Measurements from ENCODE around the gene GNAQ. TPM values are rescaled to one million over a fixed set of nuclear protein-coding genes. Genes with fewer than 3 reads are reported as not detected.

GNAQ gene
- total RNA-seq, 1 donor, result 58.0 TPM

DNA sequence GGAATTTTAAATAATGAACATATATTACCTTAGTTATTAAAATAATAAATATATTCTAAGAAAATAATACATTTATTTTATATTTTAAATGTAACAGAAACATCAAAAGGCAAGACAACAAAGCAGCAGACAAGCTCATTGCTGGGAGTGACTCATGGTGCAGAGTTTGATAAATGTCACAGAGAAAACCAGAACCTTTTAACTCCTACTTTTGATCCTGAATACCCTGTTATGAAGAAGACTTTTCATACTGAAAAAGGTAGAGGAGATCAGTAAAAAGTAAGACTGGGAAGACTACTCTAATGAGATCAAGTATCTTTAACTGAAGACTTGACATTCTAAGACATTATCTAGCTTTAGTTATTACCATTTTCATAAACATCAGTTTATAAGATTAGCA is 284.4 kb downstream of the GNAQ start:
- DNase-seq (ENCODE audit: low read depth), result no peak
- TF ChIP-seq, protein P1, sequence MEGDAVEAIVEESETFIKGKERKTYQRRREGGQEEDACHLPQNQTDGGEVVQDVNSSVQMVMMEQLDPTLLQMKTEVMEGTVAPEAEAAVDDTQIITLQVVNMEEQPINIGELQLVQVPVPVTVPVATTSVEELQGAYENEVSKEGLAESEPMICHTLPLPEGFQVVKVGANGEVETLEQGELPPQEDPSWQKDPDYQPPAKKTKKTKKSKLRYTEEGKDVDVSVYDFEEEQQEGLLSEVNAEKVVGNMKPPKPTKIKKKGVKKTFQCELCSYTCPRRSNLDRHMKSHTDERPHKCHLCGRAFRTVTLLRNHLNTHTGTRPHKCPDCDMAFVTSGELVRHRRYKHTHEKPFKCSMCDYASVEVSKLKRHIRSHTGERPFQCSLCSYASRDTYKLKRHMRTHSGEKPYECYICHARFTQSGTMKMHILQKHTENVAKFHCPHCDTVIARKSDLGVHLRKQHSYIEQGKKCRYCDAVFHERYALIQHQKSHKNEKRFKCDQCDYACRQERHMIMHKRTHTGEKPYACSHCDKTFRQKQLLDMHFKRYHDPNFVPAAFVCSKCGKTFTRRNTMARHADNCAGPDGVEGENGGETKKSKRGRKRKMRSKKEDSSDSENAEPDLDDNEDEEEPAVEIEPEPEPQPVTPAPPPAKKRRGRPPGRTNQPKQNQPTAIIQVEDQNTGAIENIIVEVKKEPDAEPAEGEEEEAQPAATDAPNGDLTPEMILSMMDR (IDR thresholded peaks at IDR 0.05; ENCODE audit: insufficient read depth, low read length), result no peak
- no peak overlapping the region for H3K4me3 ChIP-seq (ENCODE audit: low read depth, low read length)

DNA sequence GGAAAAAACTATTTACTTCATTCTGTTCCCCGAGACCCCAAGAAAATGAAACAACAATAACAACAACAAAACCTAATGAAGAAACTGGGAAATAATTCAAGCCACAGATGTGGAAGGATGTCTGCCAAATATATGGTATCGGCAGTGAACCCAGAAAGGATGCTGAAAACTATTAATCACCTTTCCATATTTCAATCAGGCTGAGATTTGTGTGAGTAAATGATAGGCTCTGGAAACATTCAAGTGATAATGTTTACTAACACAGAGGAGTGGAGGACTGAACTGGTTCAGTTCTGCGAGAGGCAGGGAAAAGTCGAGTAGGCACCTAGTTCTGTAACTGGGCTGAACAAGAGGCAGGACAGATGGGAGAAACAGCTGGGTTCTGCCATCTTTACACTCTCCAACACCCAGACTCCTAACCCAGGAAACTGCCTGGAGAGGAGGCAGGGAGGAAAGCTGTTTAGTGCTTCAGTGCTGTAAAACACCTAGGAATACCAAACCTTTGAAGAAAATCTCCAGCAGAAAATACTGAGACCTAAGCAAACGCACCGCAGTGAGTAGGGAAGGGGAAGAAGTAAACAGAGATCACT is 286.7 kb downstream of the GNAQ start:
- DNase-seq (ENCODE audit: low read depth), result no peak
- TF ChIP-seq, protein P1 (IDR thresholded peaks at IDR 0.05; ENCODE audit: insufficient read depth, low read length), result no peak
- no peak overlapping the region for H3K4me3 ChIP-seq (ENCODE audit: low read depth, low read length)

DNA sequence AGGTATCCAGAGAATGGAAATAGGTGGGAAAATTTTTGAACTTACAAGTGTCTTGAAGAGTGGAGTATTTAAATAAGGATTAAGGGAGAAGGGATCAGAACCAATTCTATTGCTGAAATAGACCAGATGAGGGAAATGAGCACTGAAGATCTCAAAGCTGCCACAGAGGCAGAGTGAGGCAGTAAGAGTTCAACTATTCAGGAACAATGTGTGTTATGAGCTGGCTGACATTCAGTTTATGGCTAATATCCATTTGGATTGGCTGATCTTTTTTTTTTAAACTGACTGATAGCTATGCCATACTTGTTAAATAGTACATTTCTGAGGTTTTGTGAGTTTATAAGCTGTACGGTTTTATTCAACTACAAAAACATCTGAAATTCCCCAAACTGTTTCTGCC is 288.2 kb downstream of the GNAQ start:
- TF ChIP-seq, protein P1 (IDR thresholded peaks at IDR 0.05; ENCODE audit: insufficient read depth, low read length), result no peak
- no peak overlapping the region for H3K4me3 ChIP-seq (ENCODE audit: low read depth, low read length)
- peak; percentile 84 for DNase-seq (ENCODE audit: low read depth)

DNA sequence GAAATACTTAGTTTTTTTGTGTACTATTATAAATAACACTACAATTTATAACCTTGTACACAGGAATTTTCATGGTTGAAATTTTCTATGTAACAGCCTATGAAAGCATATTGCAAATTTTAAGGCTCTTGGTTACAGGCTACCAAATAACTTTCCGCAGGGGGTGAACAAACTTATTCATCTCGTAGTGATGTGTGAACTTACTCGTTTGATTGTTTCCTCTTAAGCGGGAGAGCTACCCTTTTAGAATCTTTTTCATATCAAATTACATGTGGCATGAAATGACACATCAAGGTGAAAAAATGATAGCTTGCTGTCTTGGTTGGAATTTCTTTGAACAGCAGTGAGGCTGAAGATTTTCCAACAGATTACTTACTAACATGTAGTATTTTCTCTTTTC is 292.7 kb downstream of the GNAQ start:
- no peak for DNase-seq (ENCODE audit: low read depth)
- TF ChIP-seq, protein P1 (IDR thresholded peaks at IDR 0.05; ENCODE audit: insufficient read depth, low read length), result no peak
- H3K4me3 ChIP-seq (ENCODE audit: low read depth, low read length), result no peak overlapping the region

DNA sequence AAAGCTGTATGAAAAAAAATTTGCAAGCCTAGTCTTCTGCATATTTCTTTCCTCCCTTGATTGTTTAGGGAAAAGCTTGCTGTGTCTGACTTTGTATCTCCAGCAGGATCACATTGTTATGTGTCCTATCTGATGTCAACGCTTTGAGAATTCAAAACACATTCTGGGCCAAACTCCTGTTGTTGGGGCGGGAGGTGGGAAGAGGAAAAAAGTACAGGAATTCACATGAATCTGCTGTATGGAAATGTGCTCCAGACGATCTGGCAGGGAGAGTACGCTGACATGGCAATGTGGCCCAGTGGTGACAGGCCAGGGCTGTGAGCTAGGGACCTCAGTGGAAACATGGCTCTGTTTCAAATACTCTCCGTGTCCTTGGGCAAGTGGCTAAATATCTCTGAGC is 296.1 kb downstream of the GNAQ start:
- H3K4me3 ChIP-seq (ENCODE audit: low read depth, low read length), result no peak overlapping the region
- DNase-seq (ENCODE audit: low read depth), result peak; percentile 85
- TF ChIP-seq, protein P1 (IDR thresholded peaks at IDR 0.05; ENCODE audit: insufficient read depth, low read length), result no peak

DNA sequence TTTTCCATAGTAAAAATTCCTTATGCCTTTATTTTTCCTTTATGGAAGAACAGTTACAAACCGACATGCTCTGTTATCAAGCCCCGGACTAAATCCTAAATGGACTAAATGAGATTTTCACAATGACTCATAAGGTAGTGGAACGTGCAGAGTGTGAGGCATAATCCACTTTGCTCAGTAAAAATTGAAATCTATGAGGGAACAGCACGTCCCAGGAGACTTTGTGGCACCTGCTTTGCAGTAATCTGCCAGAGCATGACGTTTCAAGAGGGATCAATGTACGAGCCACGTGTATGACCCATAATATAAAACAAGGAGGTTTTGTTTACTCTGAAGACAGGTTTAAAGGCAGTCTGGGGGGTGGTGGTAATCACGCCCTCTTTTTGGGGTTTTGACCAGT is 299.7 kb downstream of the GNAQ start:
- TF ChIP-seq, protein P1 (IDR thresholded peaks at IDR 0.05; ENCODE audit: insufficient read depth, low read length), result no peak
- no peak for DNase-seq (ENCODE audit: low read depth)
- H3K4me3 ChIP-seq (ENCODE audit: low read depth, low read length), result no peak overlapping the region

Measured in fibroblast of the aortic adventitia (primary cell).